DMS53 treated with DMSO at 0.1 percent for 48 hours (cell line): Measurements from ENCODE around the gene DENND1A.
"Not testable (repeated sequence)": the region's sequence is repeated elsewhere in the genome, so short reads cannot be mapped to it uniquely, and the experiment has no call there.

Experiments
- DNase-seq: peaks from one replicate; lab custom pipeline; 2025; ENCODE audit not compliant: unreplicated experiment; lab: John Stamatoyannopoulos, UW

Gene DENND1A

DNA sequence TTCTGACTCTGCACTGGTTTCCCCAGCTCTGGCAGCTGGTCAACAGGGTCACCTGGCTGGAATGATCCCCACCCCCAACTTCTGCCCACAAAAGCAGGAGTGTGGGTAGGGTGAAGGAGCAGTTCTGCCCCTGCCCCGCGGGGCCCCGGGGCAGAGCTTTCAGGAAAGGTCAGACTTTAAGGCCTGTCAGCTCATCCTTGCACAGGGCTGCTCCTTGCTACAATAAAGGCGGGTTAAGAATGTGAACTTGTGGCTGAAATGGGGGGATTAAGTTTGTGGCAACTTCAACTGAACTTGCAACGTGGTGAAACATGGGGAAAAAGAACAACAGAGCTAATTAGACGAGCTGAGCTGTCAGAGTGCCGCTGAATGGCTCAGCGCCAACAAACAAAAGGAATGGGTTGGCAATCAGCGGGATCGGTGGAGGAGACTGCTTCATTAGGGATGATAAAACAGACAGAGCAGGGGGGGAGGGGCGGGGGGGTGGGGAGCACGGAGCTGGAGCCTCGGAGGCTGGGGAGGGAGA lies 523.2 kb downstream of the DENND1A start:
- no peak for DNase-seq

DNA sequence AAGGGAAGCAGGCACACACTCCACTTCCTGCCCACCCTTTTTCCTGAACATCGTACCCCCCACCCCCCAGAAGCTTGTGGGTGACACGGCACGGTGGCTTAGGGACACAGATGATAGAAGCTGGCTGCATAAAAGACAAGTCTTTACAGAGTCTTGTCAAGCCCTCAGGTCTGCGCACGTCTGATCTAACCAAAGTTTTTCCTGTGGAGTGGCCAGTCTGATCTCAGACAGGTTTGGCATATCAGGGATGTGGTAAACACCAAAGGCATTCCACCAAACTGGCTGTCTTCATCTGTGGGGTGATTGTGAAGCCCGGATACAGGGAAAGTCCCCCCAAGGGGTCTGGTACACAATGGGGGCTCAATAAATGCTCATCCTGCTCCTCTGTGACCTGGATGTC lies 523.9 kb downstream of the DENND1A start:
- no peak for DNase-seq

DNA sequence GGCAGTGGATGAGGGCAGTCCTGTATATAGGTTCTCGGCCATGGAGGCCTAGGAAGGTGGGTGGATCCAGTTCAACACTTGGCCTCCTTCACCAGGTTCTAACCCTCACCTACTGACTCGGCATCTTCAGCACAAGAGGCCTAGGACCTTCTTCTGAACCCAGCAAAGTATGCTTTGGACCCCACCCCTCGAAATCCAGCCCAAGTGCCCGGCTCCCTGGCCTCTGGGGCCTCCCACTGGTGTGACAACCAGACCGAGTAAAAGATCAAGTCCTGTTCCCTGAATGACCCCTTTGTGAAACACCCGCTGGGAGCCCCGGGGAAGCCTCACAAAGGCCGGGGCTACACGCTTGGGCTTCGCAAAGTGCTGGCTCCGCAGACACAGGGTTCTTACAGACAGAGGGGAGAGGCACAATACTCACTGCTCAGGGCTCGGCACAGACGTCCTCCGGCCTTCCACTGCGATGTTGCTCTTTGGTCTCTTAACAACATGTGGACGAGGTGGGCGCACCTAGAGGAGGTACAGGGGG lies 526.9 kb downstream of the DENND1A start:
- no peak for DNase-seq

DNA sequence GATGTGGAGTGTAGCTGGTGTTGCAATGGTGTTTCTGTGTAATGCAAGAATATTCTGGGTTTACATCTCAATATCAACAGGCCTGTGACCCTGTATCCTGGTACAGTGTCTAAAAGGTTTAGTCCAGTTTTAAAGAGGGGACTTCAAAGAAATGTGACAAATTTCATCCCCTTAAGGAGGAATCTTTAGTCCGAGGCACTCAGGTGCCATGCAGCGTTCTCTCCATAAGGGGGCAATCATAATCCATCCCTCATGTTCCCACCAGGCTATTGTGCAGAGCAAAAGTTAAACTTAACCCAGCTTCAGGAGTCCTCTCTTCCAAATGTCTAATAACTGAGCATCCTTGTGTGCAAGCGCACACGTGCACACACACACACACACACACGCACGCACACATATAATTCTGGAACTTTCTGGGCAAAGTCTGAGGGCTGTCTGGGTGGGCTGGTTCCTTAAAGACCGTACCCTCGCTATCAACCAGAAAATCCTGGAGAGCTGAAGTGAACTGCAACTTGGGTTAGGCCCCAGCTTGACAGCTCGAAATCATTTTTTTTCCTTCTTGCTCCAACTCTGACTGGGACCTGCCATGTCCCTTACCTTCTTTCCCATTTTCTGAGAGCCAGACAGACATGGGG lies 527.9 kb downstream of the DENND1A start:
- no peak for DNase-seq

DNA sequence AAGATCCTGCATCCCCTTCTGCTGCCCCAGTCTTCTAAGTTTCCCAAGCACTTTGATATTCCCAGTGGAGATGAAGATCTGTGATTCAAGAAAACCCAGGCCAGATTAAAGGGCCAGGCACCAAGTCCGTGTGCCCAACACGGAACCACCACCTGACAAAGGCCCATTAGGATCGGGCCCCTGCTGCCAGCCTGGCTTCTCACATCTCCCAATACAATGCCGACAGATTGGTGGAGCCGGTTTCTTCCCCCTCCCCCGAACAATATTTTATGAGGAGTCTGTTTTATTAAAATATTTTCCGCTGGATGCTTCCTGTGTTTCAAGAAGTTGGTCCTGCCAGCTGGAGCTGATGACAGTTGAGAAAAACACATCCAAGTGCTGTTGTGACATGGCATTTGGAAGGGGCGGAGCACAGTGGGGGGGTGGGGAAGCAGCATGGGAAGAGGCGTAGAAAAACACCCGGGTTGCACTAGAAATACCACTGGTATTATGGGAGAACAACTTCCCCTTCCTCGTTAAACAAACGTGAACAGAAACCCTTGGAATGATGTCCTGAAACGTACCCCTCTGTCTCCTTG lies 528.9 kb downstream of the DENND1A start:
- DNase-seq, result no peak

DNA sequence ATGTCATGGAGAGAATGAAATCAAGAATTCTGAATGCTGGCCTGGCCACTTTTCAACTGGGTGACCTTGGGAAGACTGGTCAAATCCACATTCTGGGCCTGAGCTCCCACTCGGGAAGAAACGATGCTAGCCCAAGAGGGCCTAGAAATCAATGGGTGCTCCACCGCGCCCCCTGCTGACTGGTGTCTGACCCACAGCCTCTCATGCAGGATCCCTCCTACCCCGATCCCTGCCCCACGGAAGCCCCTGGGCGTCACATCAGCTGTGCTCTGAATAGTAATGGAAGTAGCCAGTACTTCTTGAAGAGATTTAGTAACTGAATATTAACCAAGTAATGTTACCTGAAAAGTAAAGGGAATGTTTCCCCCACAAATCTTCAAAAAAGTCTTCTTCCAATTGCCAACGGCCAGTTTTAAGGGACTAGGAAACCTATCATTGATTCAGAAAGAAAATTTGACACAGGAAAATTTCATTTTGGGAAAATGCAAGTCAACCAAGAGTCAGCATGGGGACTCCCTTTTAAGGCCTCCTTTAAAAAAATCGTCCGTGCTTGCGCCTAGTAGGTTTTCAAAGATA lies 530.0 kb downstream of the DENND1A start:
- no peak for DNase-seq

DNA sequence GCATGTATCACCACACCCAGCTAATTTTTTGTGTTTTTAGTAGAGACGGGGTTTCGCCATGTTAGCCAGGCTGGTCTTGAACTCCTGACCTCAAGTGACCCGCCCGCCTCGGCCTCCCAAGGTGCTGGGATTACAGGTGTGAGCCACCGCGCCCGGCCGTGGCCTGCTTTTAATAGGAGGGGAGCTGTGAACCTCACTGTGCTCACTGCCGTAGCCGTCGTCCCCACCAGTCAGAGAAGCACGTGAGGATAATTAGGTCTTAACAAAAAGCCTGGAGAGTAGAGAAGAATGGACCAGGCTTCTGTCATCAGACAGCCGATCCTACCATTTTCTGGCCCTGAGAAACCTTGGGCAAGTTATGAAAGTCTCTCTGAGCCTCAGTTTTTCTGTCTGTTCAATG lies 531.0 kb downstream of the DENND1A start:
- DNase-seq, result not testable (repeated sequence)

DNA sequence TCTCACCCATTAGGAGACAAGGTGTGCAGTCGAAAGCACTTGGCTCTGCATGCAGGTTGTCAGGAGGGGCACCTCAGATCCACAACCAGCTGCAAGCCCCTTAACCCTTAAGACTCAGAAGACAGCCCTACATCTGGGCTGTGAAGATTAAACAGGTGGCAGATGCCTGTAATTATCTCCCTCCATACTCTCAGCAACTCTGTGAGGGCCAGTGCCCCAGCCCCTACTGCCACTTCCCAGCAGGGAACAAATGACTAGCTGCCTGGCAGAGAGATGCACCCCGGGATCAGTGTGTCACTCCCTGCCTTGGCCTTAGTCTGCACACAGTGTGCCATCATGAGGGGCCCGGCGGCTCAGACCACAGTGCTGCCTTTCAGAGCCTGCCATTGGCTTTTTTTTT lies 532.0 kb downstream of the DENND1A start:
- DNase-seq, result no peak

DNA sequence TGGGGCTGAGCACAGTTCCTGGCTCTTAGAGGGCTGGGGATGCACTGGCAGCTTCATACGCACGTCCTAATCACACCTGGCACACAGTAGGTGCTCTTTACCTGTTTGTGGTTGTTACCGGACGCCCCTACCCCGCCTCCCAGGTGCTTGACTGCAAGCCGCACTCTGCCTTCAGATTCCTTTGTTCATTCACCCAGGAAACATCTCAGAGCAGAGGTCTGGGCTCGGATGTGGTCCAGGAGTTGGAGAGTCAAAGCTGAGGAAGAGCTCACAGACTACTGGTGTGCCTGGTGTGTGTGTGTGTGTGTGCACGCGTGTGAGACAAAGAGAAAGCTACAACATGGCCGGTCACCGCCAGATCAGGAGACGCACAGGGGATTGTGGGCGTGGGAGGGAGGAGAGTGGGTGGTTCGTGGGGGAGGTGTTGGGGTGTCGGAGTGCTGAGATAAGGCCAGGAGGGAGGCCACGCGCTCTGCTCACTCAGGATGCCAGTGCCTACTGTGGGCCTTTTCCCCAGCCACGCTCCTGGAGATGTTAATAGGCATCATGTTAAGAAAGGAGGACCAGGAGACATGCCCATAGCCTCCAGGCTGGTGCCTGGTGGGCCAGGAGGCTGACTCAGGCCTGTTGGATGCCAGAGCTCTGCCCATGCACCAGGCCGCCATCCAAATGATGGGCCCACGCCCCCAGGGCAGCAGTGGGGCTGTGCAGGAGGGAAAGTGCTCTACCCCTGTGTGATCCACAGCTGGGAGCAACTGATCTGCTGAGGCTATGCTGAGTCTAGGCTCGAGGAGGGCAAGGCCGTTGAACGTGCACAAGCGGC lies 534.0 kb downstream of the DENND1A start:
- no peak for DNase-seq

DNA sequence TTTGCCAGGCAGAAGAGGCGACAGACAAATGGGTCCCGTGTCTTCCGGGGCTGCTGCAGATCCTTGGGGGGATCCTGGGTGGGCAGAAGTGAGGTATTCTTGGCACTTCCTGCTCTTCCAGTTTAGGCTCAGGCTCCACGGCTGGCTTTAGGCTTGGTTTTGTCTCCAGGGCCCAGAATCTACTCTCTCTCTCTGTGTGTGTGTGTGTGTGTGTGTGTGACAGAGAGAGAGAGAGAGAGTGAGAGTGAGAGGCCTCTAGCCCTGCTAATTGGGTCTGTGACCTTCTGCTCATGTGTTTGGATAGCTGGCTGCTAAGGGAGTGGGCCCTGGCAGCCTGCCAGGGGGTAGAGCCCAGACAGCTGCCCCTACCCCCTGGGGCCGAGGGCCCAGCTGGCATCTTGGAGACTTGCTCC lies 534.6 kb downstream of the DENND1A start:
- no peak for DNase-seq

DNA sequence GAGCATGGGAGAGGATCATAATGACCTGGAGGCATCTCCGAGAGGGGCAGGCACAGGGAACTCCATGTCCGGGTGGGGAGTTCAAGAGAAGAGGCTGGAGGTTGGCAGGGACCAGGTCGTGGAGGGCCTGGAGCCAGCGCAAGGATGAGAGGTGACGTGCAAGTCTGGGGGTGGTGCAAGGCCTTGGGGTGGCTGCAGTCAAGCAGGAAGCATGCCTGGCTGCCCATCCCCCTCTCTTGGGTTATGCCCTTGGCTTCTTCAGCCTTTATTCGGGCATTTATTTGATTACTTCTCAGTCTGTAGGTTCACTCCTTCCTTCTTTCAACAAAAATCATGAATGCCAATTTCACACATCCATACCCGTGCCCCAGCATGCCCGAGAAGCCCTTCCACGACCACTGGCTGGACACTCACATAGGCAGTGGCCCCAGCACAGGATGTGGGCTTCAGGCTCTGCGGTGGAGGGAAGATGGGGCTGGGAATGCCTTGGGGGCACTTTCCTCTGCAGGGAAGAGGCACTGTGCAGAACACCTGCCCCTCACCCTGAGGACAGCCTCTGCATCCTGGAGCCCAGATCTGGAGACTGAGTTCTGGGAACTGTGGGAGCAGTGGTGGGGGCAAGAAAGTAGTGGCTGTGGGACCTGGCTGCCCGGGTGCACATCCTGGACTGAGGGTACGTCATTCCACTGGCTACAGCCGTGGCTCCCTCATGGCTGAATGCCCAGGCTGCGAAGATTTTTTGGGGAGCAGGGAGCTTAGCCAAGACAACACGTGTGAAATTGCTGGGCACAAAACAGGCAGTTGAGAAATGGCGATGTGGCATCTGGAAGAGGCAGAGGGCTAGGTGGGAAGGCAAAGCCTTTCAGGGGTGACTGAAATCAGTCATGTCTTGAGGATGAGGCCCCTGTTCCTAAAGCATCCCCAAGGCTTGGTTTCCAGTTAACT lies 535.4 kb downstream of the DENND1A start:
- no peak for DNase-seq

DNA sequence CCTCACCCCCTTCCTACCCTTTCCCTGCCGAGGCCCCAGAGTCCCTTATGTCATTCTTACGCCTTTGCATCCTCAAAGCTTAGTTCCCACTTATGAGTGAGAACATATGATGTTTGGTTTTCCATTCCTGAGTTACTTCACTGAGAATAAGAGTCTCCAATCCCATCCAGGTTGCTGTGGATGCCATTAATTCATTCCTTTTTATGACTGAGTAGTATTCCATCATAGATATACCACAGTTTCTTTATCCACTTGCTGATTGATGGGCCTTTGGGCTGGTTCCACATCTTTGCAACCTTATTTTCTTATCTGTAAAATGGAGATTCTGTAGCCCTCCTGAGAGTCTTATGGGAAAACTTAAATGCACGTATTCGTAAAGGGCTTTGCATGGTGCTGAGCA lies 537.1 kb downstream of the DENND1A start:
- DNase-seq, result no peak

DNA sequence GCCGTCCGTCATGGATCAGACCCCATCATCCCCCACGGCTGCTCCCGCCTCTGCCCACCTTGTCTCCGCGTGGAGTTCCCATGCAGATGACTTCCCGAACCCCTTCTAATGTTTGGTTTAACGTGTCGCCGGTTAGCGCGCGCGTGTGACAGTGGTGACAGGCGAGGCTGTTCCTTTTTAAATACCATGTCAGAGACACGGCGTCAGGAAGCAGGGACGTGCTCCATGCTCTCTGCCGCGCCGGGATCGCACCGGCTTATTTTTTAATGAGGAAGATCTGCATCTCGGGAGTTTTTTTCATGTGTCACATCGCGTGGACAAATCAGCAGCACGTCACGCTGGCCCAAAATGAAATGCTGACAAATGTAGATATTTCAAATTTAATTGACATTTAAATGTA lies 538.0 kb downstream of the DENND1A start:
- DNase-seq, result no peak

DNA sequence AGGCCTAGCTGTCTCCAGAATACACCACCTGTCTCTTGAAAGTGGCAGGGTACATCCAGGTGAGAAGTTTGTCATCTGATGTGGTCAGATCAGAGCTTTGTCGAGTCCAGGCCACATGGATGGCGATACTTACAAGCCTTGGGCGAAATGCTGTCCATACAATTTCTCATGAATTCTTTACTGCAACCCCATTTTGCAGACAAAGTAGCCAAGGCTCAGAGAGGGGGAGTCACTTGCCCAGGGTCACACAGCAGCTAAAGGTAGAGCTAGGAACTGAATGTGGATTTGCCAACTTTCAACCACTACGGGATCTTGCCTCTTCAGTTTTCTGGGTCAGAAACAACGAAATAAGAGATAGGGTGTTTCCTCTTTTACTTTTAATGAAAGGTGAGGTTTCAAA lies 538.7 kb downstream of the DENND1A start:
- DNase-seq, result no peak

DNA sequence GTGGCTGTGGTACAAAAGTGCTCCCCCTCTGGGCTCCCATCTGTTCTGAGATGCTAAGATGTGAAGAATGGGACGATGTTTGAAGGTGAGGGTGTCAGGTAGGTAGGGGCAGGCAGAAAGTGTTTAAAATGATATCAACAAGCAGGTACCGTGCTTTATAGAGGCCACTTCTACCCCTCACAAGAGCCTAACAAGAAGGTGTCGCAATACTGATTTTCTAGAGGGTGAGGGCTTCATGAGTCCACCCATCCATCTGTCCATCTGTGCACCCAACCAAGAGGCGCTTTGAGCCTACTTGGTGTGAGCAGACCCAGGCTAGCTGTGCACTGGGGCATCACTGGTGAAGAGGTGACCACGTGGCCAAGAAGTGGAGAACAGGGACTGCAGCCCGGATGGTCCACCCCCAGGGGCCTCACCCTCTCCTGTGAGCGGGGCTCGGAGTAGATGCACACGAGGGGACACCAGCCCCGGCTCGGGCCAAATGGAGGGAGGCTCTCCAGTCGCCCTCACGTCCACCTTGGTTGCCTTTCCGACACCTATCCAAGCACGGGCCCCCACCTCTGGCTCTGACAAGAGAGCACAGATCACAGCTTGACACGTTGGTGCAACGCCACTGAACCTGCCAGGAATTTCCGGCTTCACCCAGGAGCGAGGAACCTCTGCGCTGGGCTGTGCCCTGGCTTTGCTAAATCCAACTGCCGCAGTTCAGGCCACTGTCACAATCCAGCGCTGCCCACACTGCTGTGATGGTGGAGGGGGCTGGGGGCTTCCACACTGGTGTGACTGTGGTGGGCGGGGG lies 539.4 kb downstream of the DENND1A start:
- no peak for DNase-seq

DNA sequence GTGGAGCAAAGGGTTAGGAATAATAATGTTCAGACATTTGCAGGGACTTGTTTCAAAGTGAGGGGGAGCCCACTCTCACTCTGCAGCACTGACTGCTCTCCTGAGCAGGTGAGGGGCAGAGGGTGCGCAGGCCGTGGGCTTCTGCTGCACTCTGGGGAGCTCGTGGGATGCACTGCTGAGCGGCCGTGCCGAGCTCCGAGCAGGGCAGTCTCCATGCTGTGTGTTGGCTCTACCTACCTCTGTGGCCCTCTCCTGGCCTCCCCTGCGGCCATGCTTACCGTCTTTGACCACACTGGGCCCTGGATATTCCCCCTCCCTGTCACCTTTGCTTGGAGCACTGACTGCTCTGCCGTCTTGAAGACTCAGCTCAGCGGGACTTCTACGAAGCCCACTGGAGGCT lies 540.2 kb downstream of the DENND1A start:
- no peak for DNase-seq

DNA sequence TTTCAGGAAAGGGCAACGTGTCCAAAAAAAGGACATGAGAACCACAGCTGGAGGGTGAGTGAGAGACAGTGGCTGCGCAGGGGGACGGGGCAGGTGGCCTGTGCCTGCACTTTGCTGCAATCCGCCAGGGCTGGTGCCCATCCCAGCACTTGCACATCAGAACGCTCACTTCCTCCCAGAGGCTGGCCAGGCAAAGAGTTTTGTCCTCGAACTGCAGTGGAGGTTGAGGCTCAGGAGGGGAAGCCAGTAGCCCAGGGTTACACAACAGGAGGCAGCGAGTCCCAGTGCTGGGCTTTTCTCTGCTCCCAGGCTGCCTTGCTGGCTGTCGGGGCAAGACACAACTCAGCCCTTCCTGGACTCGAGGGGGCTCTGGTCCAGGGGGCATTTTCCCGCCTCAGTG lies 540.9 kb downstream of the DENND1A start:
- no peak for DNase-seq

DNA sequence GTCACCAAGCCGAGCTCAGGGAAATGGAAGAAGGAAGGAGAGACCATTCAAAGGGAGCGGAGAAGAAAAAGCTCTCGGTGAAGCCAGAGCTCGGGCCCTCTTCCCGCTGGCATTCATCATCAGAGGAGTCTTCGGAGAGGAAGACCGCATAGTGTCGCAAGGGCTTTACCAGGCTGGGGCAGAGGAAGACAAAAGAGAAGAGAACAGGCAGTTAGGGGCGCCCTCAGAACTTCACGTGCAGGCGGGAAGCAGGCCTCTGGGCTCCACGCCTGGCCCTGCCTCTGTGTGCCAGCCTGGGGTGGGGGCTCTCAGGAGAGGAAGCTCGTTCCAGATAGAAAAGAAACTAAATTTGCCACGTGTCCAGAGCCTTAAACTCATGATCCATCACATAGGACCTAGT lies 542.2 kb downstream of the DENND1A start:
- DNase-seq, result no peak

DNA sequence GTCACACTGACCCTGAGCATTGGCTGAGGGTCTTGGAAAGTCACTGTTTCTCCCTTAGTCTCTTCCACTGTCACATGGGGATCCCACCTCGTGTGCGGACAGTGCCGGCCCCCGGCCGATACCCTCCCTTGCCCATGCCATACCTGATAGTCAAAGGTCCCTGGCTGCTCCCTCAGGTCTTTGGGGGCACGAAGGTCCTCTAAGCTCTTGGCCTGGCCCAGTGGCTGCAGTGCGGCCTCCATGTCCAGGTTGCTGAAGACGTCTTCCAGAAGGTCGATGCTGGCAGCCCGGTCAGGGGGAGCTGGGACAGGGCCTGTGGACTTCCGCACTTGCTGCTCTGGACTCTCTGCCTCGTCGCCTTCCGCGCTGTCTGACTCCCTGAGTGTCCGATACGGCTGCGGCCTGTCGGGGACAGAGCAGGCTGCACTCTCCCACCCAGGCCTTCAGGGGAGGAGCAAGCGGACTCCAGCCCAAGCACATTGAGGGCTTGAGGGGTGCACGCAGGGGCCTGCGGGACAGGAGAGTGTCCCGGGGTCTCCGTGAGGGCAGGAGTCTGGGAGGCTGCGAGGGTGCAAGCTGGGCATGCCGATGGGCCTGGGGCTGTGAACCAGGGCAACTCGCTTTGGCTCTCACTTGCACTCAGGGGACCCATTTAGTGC lies 546.3 kb downstream of the DENND1A start:
- DNase-seq, result no peak
